Measurements from ENCODE around the gene NR5A1. TPM values are rescaled to one million over a fixed set of nuclear protein-coding genes. Genes with fewer than 3 reads are reported as not detected.

Gene NR5A1
- total and polyA plus RNA-seq, 10 of the 15 experiments (the other 5 are each of a cell fraction or from before 2014, with no cell fraction given) = 0.06 to 0.24 (median 0.08) TPM; not detected in 5

GRCh38 chr9:124551472-124552272 is 44.5 kb upstream of the NR5A1 start (continued):
- TF ChIP-seq CUX1 (IDR thresholded peaks at IDR 0.05; ENCODE audit: insufficient replicate concordance, low read depth, low read length) (no peak), MEF2B (IDR thresholded peaks at IDR 0.05; ENCODE audit: partially characterized antibody, poor library complexity, severe bottlenecking) (no peak), ATF2 (IDR thresholded peaks at IDR 0.05; ENCODE audit: low read length) (no peak), MTA2 (IDR thresholded peaks at IDR 0.05; ENCODE audit: low read depth) (no peak), ZZZ3 (IDR thresholded peaks at IDR 0.05; ENCODE audit: control insufficient read depth, insufficient read length, low read depth) (no peak), SKIL (IDR thresholded peaks at IDR 0.05; ENCODE audit: low read depth, poor library complexity, severe bottlenecking) (no peak), USF2 (IDR thresholded peaks at IDR 0.05; ENCODE audit: borderline replicate concordance, low read depth, low read length) (no peak), SMAD1 (IDR thresholded peaks at IDR 0.05; ENCODE audit: low read depth, partially characterized antibody) (no peak), YY1 (IDR thresholded peaks at IDR 0.05; ENCODE audit: low read depth, low read length) (no peak), GATAD2B (conservative IDR thresholded peaks at IDR 0.05; ENCODE audit: low read depth) (no peak)
